SH-SY5Y (cell line): ENCODE data around the gene TMCC3.

Experiments used
- GATA2 ChIP-seq: IDR thresholded peaks from 2 replicates; pipeline ENCODE4 v1.6.1; 2011; ENCODE audit warnings: mild to moderate bottlenecking, low read depth, low read length
- GATA3 ChIP-seq: IDR thresholded peaks from 2 replicates; pipeline ENCODE4 v1.6.1; 2011; ENCODE audit warnings: low read depth, mild to moderate bottlenecking, low read length, moderate library complexity

Gene TMCC3

DNA sequence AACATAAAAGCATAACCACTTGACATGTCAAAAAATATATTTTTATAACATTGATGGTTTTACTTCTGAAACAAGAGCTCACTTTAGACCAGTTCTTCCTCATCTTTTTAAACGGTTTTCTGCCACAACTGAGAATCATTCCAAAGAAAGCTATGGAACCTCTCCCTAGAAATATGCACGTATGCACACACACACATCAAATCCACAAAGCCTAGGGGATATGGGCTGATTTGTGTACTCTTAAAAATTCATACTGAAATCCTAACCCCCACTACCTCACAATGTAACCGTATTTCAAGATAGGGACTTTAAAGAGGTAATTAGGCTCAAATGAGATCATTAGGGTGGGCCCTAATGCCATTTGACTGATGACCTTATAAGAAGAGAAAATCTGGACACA, 19.3 kb downstream of the TMCC3 start:
- TF ChIP-seq GATA2: no peak
- TF ChIP-seq GATA3: no peak

- TF ChIP-seq GATA2 (no peak), GATA3 (no peak)
These were observed 21.4 kb downstream of the TMCC3 start for GRCh38 chr12:94628819-94629472.

DNA sequence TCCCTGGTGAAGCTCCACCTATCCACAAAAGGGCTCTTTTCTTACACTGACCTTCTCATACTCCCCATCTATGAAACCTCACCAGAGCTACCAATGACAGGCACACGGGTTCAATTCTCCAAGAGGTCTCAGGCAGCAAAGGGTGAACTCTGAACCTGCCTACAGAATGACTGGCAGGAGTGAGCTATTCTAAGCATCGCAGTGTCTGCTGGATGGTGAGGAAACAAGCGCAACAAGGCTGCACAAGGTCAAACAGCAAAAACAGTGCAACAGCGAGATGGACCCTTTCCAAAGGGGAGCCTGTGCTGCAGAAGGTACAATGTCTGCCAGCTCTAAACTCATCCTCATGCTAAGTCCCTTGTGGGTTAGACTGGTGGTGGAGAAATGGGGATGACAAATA, 22.0 kb downstream of the TMCC3 start:
- TF ChIP-seq GATA2 (no peak), GATA3 (no peak)

DNA sequence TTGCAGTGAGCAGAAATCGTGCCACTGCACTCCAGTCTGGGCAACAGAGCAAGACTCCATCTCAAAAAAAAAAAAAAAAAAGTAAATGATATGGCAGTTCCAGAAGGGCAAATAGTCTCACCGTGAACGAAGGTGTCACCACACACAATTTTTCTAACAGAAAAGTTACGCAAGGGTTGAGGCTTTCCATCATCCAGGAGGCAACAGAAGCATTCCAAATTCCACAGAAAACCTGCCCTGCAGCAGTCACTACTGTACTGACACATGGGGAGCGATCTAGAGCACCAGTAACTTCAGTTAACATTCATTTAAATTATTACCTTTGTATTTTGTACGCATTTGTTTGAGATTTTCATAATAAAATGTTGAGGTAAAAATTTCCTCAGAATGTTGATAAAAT, 24.8 kb downstream of the TMCC3 start:
- TF ChIP-seq GATA3: no peak
- no peak for TF ChIP-seq GATA2

DNA sequence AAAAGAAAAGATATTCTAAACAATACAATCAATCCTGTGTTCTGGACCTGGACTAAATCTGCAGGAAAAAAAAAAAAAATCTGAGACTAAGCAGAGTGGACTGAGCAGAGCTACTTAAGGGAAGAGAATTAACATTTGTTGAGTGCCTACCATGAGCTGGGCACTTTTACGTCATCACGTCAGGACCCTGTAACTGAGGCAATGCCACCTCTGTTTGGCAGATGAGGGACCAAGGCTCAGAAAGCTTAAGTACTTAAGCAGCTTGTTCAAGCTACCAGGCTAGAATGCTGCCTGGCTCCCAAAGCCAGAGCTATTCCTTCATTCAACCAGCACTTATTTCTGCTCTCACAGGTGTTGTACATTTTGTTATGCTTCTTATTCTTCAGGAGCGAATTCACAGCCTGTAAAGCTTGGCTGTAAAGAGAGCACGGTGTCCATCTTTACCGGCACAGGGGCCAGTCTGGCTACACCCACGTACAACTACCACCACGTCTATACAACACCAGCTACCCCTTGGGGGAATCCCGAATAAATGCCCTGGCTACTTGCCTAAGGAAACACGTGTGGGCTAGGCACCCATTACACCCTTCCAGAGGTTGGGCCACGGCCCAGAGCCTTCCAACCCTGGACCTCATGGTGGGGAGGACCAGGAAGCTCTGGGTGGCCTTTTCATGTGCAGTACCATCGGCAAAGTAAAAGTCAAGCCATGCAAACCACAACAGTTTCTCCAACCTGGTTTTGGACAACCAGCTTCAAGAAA, 27.0 kb downstream of the TMCC3 start:
- TF ChIP-seq GATA2: no peak
- TF ChIP-seq GATA3: no peak

DNA sequence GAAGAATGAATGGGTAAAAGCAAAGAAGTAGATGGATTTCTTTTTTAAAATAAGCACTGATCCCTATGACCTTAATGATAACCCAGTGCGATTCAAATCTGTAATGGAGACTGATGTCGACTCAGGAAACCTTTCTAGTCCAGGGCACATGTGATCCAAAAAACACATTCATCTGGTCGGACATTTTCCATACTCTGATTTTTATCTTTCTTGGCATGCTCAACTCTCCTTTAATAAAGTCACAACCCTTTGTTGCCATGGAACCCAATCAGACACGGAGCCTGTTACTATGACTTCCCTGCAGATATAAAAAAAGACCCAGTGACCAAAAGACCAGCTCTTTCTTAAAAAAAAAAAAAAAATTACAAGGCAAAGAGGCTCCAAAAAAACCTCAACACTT, 27.9 kb downstream of the TMCC3 start:
- TF ChIP-seq GATA3 (peak; percentile 79), GATA2 (peak; percentile 83; the same call in 1 of the 2 replicates)

DNA sequence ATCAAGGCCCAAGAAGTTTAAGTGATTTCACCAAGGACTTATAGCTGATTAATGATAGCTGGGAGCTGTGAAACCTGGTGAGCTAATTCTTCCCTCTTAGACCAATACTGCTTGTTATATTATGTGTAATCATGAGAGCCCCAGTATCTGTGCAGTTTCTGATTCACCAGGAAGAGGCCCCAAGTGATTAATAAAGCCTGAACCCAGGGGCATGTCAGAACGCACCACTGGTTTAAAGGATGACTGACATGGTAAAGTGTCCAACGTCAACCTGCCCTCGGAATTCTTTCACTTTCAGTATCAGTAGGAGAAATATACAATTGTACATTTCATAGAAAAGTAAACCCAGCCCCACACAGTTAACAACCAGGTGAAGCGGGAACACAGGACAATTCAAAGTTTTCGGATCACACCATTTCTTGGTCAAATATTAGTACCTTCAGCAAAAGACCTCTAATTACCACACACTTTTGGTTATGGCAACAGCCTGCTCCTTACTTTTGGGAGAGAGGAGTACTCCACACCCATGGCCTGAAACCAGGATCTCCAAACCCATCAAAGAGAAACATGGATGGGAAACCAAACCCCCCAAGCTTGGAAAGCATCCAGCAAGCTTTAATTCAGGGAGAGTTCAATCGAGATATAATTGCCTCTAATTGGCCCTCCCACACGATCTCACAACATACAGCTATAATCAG, 28.5 kb downstream of the TMCC3 start:
- no peak for TF ChIP-seq GATA3
- TF ChIP-seq GATA2: no peak

- no peak for TF ChIP-seq GATA2
- TF ChIP-seq GATA3: no peak
These were observed 29.7 kb downstream of the TMCC3 start for GRCh38 chr12:94620621-94621020.

GRCh38 chr12:94618995-94619695, 31.2 kb downstream of the TMCC3 start:
- no peak for TF ChIP-seq GATA2
- no peak for TF ChIP-seq GATA3

GRCh38 chr12:94617101-94617500, 33.3 kb downstream of the TMCC3 start:
- TF ChIP-seq GATA3: no peak
- TF ChIP-seq GATA2: no peak

- TF ChIP-seq GATA3 (no peak), GATA2 (no peak)
These were observed 34.1 kb downstream of the TMCC3 start for GRCh38 chr12:94616203-94616729.

DNA sequence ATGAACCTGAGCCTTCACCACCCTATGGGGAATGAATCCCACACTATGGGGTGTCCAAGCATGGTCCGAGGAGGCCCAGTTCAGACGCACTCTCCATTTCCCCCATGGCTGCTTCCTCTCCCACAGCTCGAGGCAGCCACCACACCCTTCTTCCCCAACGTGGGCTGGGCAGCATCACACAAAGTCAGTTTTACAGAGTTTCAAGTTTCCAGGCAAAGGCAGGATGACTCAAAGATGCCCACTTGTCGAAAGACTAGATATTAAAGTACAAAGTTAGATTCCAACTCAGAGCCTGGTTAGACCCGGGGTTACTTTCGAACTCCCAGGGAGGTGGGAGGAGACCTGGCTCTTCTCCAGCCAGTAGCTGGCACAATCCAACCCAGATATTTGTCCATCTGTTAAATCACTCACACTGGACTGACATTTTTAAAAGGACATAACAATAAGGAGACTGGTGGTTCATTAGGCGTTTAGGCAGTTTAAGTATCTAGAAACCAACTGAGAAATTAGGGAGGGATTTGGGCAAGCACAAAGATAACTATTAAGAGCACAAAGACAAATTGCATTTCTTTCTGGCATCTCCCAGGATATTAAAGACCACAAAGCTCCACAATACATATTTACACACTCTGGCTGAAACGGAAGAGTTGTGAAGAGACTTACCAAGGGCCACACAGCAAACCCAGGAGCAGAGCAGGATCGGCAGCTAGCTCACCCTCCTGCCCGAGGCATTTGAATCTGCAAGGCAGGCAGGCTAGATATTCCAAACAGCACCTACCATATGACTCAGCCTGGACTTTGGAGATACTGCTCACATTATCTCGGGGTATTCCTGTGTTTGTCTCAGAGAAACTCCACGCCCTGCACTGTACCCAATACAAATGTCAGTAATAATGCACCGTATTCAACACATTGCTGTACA, 34.8 kb downstream of the TMCC3 start:
- TF ChIP-seq GATA3: no peak
- no peak for TF ChIP-seq GATA2

DNA sequence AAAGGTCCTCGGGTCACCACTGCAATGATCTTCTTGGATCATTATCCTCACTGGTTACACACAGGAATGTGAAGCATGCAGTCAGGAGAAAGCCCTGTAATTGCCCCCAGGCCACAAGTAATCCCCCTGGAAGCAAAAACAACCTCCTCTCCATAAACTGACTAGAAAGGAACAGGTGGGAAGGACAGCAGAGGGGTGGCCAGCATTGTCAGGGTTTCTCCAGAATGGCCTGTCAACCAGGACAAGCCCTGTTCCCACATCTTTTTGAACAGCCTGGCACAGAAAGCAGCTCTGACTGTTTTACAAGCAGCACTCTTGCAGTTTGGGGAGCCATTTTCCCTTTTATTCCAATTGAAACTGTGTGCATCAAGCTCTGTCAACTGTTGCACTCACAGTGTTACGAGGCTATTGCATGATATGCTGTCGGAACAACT, 36.1 kb downstream of the TMCC3 start:
- no peak for TF ChIP-seq GATA2
- no peak for TF ChIP-seq GATA3
